SKM-1 treated with dmso at 0.1 percent for 144 hours (cell line): ENCODE measurements around the gene C11orf97.
A peak's percentile ranks its signal among the peaks of the same experiment; 100 is the strongest.

Experiments used
- DNase-seq: peaks from one replicate; lab custom pipeline; 2025; ENCODE audit not compliant: unreplicated experiment; lab: John Stamatoyannopoulos, UW

The C11orf97 gene

GRCh38 chr11:94524341-94524740, 12.1 kb downstream of the C11orf97 start:
- no peak for DNase-seq

GRCh38 chr11:94525546-94526324, 13.5 kb downstream of the C11orf97 start:
- no peak for DNase-seq

- DNase-seq: peak; percentile 56
Measured at GRCh38 chr11:94526645-94527438, 14.6 kb downstream of the C11orf97 start.

- no peak for DNase-seq
Measured at GRCh38 chr11:94528551-94528950, 16.3 kb downstream of the C11orf97 start.

GRCh38 chr11:94532211-94532610, 19.9 kb downstream of the C11orf97 start:
- DNase-seq: no peak

- no peak for DNase-seq
Measured at GRCh38 chr11:94533206-94533605, 20.9 kb downstream of the C11orf97 start.

- peak; percentile 40 for DNase-seq
Measured at GRCh38 chr11:94533696-94534630, 21.7 kb downstream of the C11orf97 start.

GRCh38 chr11:94536386-94536785, 24.1 kb downstream of the C11orf97 start:
- DNase-seq: no peak

GRCh38 chr11:94537031-94537600, 24.9 kb downstream of the C11orf97 start:
- no peak for DNase-seq

- no peak for DNase-seq
Measured at GRCh38 chr11:94539420-94539819, 27.2 kb downstream of the C11orf97 start.

GRCh38 chr11:94543695-94544645, 31.7 kb downstream of the C11orf97 start, which contains the start of gene FUT4:
FUT4 (plus strand) TSS chr11:94543921; CDS start chr11:94544134, 213 bp downstream.
- peak; percentile 82 for DNase-seq

- no peak for DNase-seq
Measured at GRCh38 chr11:94544646-94545263, 32.5 kb downstream of the C11orf97 start.

GRCh38 chr11:94545264-94546161, 33.3 kb downstream of the C11orf97 start:
- peak; percentile 40 for DNase-seq

GRCh38 chr11:94546162-94546470, 33.9 kb downstream of the C11orf97 start:
- DNase-seq: no peak

GRCh38 chr11:94546886-94547285, 34.6 kb downstream of the C11orf97 start:
- DNase-seq: peak; percentile 18

- DNase-seq: no peak
Measured at GRCh38 chr11:94549146-94549545, 36.9 kb downstream of the C11orf97 start.

- peak; percentile 69 for DNase-seq
Measured at GRCh38 chr11:94550513-94550912, 38.3 kb downstream of the C11orf97 start.

GRCh38 chr11:94553938-94554337, 41.7 kb downstream of the C11orf97 start:
- no peak for DNase-seq
